HG03045 (cell line): ENCODE data around the gene DVL1.
"Not testable (repeated sequence)": the region's sequence is repeated elsewhere in the genome, so short reads cannot be mapped to it uniquely, and the experiment has no call there.

Experiments used
- ATAC-seq: cut with Tn5 transposase; IDR thresholded peaks from one replicate; pipeline ENCODE4 v1.9.1; 2021; ENCODE audit warnings: mild to moderate bottlenecking, moderate library complexity; ENCODE audit not compliant: unreplicated experiment

DVL1 gene

DNA sequence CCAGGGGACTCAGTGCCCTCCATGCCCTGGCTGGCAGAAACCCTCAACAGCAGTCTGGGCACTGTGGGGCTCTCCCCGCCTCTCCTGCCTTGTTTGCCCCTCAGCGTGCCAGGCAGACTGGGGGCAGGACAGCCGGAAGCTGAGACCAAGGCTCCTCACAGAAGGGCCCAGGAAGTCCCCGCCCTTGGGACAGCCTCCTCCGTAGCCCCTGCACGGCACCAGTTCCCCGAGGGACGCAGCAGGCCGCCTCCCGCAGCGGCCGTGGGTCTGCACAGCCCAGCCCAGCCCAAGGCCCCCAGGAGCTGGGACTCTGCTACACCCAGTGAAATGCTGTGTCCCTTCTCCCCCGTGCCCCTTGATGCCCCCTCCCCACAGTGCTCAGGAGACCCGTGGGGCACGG lies 21.0 kb downstream of the DVL1 start:
- no peak for ATAC-seq

- no peak for ATAC-seq
Observed at GRCh38 chr1:1327291-1327690, 21.9 kb downstream of the DVL1 start.

- no peak for ATAC-seq
Observed at GRCh38 chr1:1326075-1326605, 23.1 kb downstream of the DVL1 start.

DNA sequence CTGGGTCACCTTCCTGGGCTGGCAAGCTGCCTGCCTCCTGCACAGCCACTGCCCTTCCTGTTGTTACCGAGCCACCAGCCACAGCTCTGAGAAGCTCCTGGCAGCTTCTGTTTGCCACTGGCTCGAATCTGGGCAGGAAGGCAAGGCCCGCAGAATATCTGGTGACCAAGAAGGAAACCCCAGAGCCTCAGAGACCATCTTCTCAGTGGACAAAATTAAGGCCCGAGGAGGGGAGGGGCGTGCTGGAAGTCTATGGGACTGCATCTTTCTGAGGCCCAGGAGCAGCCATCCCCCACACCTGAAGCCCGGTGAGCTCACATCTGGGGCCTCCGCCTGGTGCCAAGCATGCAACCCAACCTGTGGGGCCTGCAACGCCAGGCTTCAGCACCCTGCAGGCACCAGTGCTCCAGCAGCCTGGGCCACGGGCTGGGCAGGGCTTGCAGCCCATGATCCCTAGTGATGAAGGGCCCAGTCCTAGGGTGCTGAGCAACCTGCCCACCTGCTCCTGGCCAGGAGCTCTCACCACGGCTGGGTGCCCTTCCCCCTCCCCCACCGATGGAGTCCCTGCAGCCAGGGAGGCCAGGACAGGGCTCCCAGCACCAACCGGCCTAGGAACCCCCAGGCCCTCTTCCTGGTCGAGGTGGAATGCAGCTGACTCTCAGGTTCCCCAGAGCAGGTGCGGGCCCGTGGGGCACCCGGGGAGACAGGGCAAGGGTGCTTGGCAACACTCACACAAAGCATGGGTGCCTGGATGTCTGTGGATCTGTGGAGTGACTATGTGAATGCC lies 23.7 kb downstream of the DVL1 start:
- no peak for ATAC-seq

DNA sequence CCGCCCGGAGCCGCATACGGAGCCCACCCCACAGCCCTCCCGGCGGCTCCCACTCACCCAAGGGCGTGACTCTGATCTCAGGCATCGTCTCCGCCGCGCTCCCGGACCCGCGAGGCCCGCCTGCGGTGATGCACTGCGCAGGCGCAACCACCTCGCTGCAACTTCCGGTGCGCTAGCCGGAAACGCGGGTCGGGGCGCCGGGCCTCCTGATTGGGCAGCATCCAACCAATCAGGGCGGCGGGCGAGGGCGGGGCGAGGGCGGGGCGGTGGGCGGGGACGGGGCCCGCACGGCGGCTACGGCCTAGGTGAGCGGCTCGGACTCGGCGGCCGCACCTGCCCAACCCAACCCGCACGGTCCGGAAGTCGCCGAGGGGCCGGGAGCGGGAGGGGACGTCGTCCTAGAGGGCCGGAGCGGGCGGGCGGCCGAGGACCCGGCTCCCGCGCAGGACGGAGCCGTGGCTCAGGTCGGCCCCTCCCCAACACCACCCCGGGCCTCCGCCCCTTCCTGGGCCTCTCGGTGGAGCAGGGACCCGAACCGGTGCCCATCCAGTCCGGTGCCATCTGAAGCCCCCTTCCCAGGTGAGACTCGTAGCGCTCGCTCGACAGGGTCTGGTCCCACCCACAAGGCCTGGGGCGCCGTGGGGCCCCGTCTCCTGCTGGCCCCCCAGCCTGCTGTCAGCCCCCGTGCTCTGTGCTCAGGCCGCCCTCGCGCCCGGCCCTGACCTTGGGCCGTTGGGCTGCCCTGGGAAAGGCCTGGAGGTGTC lies 24.5 kb downstream of the DVL1 start, which contains the start of the genes CPTP and INTS11:
TSS of gene CPTP (plus strand) at position 279 of the 764 bp plus-strand sequence. CDS start 2,109 bp downstream, outside the sequence.
TSS of gene INTS11 (minus strand) at position 137 of the 764 bp plus-strand sequence. CDS start at position 85, 52 bp downstream.
- ATAC-seq: peak; percentile 64

GRCh38 chr1:1324084-1324523 lies 25.1 kb downstream of the DVL1 start:
- ATAC-seq: peak; percentile 28

- no peak for ATAC-seq
Observed at GRCh38 chr1:1322952-1323351, 26.3 kb downstream of the DVL1 start.

GRCh38 chr1:1322418-1322817 lies 26.8 kb downstream of the DVL1 start:
- no peak for ATAC-seq

DNA sequence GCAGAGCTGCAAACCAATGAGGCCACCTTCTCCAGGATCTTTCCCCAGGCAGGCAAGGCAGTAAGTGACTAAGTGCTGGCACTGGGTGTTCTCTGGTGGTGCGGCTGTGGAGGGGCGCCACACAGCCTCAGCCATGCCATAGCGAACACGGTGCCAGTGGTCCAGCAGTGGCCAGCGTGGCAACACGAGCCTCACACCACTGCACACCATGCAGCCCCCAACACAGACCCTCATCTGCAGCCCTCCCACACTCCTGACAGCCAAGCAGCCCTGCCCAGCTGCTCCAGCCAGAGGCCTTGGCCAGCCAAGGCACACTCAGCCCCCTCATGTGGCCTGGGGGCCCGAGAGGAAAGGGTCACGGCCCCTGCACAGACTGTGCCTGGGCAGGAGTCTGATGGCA lies 27.7 kb downstream of the DVL1 start:
- ATAC-seq: no peak

- no peak for ATAC-seq
Observed at GRCh38 chr1:1320666-1321448, 28.4 kb downstream of the DVL1 start.

GRCh38 chr1:1319646-1319941 lies 29.6 kb downstream of the DVL1 start:
- ATAC-seq: no peak

- no peak for ATAC-seq
Observed at GRCh38 chr1:1318777-1319645, 30.2 kb downstream of the DVL1 start.

DNA sequence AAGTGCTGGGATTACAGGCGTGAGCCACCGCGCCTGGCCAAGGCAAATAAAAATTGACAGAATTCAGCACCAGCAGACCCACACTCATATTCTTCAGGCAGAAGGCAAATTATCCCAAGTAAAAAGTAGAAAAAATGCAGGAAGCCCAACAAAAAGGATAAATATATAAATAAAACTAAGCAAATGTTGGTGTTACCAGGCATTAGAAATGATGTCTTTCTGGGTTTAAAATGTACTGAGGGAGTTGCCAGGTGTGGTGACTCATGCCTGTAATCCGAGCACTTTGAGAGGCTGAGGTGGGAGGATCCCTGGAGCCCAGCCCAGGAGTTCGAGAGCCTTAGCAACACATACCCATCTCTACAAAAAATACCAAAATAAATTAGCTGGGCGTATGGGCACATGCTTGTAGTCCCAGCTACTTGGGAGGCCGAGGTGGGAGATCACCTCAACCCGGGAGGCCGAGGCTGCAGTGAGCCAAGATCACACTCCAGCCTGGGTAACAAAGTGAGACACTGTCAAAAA lies 31.0 kb downstream of the DVL1 start:
- ATAC-seq: no peak

DNA sequence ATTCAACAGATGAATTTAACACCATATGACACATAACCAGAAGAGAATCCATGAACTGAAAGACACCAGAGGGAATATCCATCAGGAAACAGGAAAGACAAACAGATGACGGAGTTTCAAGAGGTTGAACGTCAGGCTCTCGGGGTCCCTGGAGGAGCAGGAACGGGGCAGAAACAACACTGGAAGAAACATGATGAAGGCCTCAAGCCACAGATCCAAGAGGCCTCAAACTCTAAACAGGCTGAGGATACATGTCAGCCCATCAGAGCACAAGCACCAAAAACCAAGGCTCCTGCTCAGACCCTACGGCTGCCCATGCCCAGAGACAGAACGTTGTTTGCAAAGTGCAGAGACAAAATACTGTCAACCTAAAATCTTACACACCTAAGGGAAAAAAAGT lies 31.8 kb downstream of the DVL1 start:
- no peak for ATAC-seq

DNA sequence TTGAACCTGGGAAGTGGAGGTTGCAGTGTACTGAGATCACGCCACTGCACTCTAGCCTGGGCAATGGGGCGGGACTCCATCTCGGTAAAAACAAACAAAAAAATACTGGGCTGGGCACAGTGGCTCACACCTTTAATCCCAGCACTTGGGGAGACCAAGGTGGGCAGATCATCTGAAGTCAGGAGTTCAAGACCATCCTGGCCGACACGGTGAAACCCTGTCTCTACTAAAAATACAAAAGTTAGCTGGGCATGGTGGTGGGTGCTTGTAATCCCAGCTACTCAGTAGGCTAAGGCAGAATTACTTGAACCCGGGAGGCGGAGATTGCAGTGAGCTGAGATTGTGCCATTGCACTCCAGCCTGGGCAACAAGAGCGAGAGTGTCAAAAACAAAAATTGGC lies 33.0 kb downstream of the DVL1 start:
- not testable (repeated sequence) for ATAC-seq

DNA sequence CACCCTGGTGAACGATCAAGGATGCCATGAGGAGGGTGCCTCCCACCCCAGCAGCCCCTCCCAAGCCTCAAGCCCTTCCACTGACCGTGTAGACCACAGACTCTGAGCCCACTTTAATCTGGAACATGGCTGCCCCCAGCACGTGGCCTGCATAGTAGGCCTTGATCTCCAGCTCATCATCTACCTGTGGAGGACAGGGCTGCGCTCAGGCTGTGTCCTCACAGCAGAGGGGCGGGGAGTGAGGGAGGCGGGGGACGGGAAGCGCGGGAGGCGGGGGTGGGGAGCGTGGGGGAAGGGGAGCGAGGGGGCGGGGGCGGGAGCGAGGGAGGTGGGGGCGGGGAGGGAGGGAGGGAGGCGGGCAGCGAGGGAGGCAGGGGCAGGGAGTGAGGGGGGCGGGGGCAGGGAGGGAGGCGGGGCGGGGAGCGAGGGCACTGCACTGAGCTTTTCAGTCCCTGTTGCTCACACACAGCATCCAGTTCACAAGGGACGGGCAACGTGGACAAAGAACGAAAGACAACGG lies 33.7 kb downstream of the DVL1 start:
- ATAC-seq: no peak

- no peak for ATAC-seq
Observed at GRCh38 chr1:1314678-1315335, 34.4 kb downstream of the DVL1 start.

- ATAC-seq: no peak
Observed at GRCh38 chr1:1314237-1314586, 35.0 kb downstream of the DVL1 start.

DNA sequence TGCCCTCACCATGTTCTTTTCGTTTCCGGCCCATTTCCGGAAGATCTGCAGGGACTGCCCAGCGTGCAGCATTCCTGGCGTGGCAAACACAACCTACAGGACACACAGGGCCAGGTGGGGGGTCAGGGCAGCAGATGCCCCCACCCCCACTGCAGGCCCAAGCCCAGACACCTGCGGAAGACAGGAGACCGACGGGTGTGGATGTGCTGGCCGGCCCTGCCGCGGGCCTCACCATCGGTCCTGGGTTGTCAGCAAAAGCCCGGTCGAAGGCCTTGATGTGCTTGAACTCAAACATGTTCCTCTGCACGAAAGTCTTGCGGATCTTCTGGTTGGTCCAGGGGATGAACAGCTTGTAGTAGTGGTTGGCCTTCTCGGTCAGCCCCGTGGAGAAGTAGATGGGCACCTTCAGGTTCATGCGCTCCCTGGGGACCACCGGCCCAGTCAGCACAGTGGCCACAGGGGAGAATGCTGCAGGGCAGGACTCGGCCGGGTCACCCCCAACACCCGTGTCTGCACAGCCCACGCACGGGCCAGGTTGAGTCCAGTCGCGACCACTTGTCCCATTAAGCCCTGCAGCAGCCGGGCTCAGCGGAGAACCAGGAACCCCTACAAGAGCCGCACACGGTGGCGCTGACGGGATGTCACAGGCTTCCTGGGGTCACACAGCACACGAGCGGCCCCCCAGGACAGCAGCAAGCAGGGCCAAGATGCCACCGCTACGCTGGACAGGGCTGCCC lies 35.5 kb downstream of the DVL1 start:
- no peak for ATAC-seq
